Esophagus muscularis mucosa (tissue), 4 donors: ENCODE data around the gene PRMT3. TPM values are rescaled to one million over a fixed set of nuclear protein-coding genes. Genes with fewer than 3 reads are reported as not detected.
A peak's percentile ranks its signal among the peaks of the same experiment; 100 is the strongest.

Experiments
- DNase-seq: peaks from one replicate; pipeline ENCODE4 v3.0.0-alpha.2; 2017; ENCODE audit errors: extremely low spot score
- H3K27ac ChIP-seq, 4 donors: fragments of 200-600 bp; sonication (generic); replicated peaks in 1 of 4; 1 replicate in 3 of 4; 2 replicates in 1 of 4; pipeline ENCODE4 v1.5.1; 2016 to 2019; ENCODE audit warnings: mild to moderate bottlenecking in 1 of 4
- H3K27me3 ChIP-seq, 4 donors: fragments of 200-600 bp; sonication (generic); one replicate each; pipeline versions ENCODE4 v1.5.1 to v1.6.0; 2016 to 2019
- H3K36me3 ChIP-seq, 4 donors: fragments of 200-600 bp; sonication (generic); one replicate each; pipeline ENCODE4 v1.5.1; 2016 to 2019
- H3K4me1 ChIP-seq, 4 donors: fragments of 200-600 bp; sonication (generic); one replicate each; pipeline ENCODE4 v1.5.1; 2016 to 2019
- H3K4me3 ChIP-seq, 4 donors: fragments of 200-600 bp; sonication (generic); 1 replicate in 2 of 4; 2 replicates in 2 of 4; pipeline ENCODE4 v1.5.1; 2016 to 2019; ENCODE audit warnings: mild to moderate bottlenecking in 4 of 4, moderate library complexity in 1 of 4
- H3K9me3 ChIP-seq, 4 donors: fragments of 200-600 bp; sonication (generic); 1 replicate in 3 of 4; 2 replicates in 1 of 4; pipeline ENCODE4 v1.5.1; 2016 to 2019
- CTCF ChIP-seq, 3 experiments: fragments of 200-600 bp in 2 of 3; fragments of 450-650 bp in 1 of 3; sonication (generic) in 2 of 3; IDR thresholded peaks; one replicate each; pipeline ENCODE4 v1.5.1; 2017 to 2019; ENCODE audit warnings: antibody characterized with exemption in 3 of 3, mild to moderate bottlenecking in 2 of 3, moderate library complexity in 1 of 3
- EP300 ChIP-seq: sonication (generic); formaldehyde crosslinking; IDR thresholded peaks from one replicate; pipeline ENCODE4 v1.6.1; 2017; ENCODE audit warnings: antibody characterized with exemption
- POLR2A ChIP-seq: fragments of 450-650 bp; IDR thresholded peaks from one replicate; pipeline ENCODE4 v1.6.1; 2017; ENCODE audit warnings: antibody characterized with exemption, moderate library complexity, mild to moderate bottlenecking, low read depth
- POLR2AphosphoS5 ChIP-seq, 2 donors: sonication (generic); formaldehyde crosslinking; IDR thresholded peaks; one replicate each; pipeline ENCODE4 v1.6.1; 2017; ENCODE audit warnings: antibody characterized with exemption in 2 of 2
- WGBS: methylation state at CpG from one replicate; pipeline ENCODE4 v1.1.5; 2018; 5-methylcytosine and 5-hydroxymethylcytosine counted together
- intact Hi-C: fragments of 100-400 bp; cut with DNase I; formaldehyde crosslinking; loops from one replicate; pipeline ENCODE4 v1.15.1; 2023
- total RNA-seq, 4 donors: library from RNA; depleted of rRNA; stranded (reverse); fragments of >200 nt; gene quantifications; one replicate each; pipeline versions ENCODE4 v1.1.0 to v1.2.1, GENCODE V29; 2016

Gene PRMT3
- total RNA-seq, 4 donors from 2014 or later, result 11.3 to 19.9 (median 16.1) TPM

GRCh38 chr11:20429216-20429615 is 41.7 kb downstream of the PRMT3 start:
- Histone ChIP-seq H3K27ac (no peak overlapping the region), H3K4me3 (no peak overlapping the region), H3K4me1 (no peaks in the 10 kb centered on the region), H3K36me3 (peaks cover 0 to 32% (median 14%) of the 10 kb centered on the region in 4 donors), H3K27me3 (no peaks in the 10 kb centered on the region), H3K9me3 (no peaks in the 10 kb centered on the region)
- 89% methylated on average over 5 of the region's 5 CpGs for WGBS
- DNase-seq, result no peak
- TF ChIP-seq EP300 (no peak), POLR2AphosphoS5 (IDR thresholded peaks at IDR 0.05) (no peak)
- intact Hi-C loops, result no loop called here

GRCh38 chr11:20438637-20439036 is 51.1 kb downstream of the PRMT3 start:
- H3K36me3 ChIP-seq, result peaks cover 0 to 21% (median 8%) of the 10 kb centered on the region in 4 donors
- H3K4me1 ChIP-seq, result no peaks in the 10 kb centered on the region
- intact Hi-C loops, result no loop called here
- WGBS, result 94% methylated on average over 2 of the region's 2 CpGs
- no peak for TF ChIP-seq POLR2AphosphoS5 (IDR thresholded peaks at IDR 0.05)
- TF ChIP-seq CTCF (IDR thresholded peaks at IDR 0.05), result no peak
- TF ChIP-seq POLR2A, result no peak
- TF ChIP-seq EP300, result no peak
- H3K27ac ChIP-seq, result no peak overlapping the region
- H3K4me3 ChIP-seq, result no peak overlapping the region
- no peak for DNase-seq
- H3K27me3 ChIP-seq, result no peaks in the 10 kb centered on the region
- H3K9me3 ChIP-seq, result no peaks in the 10 kb centered on the region

- no peak for TF ChIP-seq POLR2AphosphoS5 (IDR thresholded peaks at IDR 0.05)
- TF ChIP-seq CTCF (IDR thresholded peaks at IDR 0.05), result peak in 2 of 3 experiments; percentile 8 to 19
- 80% methylated on average over 3 of the region's 3 CpGs for WGBS
- Histone ChIP-seq H3K4me3 (no peak overlapping the region), H3K9me3 (no peaks in the 10 kb centered on the region), H3K4me1 (no peaks in the 10 kb centered on the region), H3K27me3 (no peaks in the 10 kb centered on the region), H3K36me3 (peaks cover 0 to 6% (median under 1%) of the 10 kb centered on the region in 4 donors), H3K27ac (no peak overlapping the region)
- DNase-seq, result no peak
- intact Hi-C loops, result no loop called here
Measured at GRCh38 chr11:20443596-20443995, 56.1 kb downstream of the PRMT3 start.

GRCh38 chr11:20444535-20444934 is 57.0 kb downstream of the PRMT3 start:
- Histone ChIP-seq H3K36me3 (no peaks in the 10 kb centered on the region), H3K27ac (no peak overlapping the region), H3K27me3 (no peaks in the 10 kb centered on the region), H3K4me1 (no peaks in the 10 kb centered on the region), H3K9me3 (no peaks in the 10 kb centered on the region), H3K4me3 (no peak overlapping the region)
- no peak for TF ChIP-seq POLR2AphosphoS5 (IDR thresholded peaks at IDR 0.05)
- TF ChIP-seq POLR2A, result no peak
- no peak for TF ChIP-seq CTCF (IDR thresholded peaks at IDR 0.05)
- TF ChIP-seq EP300, result no peak
- 100% methylated on average over 1 of the region's 1 CpG for WGBS
- intact Hi-C loops, result no loop called here
- DNase-seq, result no peak

- intact Hi-C loops, result no loop called here
- no peaks in the 10 kb centered on the region for H3K9me3 ChIP-seq
- DNase-seq, result no peak
- H3K27me3 ChIP-seq, result no peaks in the 10 kb centered on the region
- no peaks in the 10 kb centered on the region for H3K4me1 ChIP-seq
- no peak for TF ChIP-seq CTCF (IDR thresholded peaks at IDR 0.05)
- TF ChIP-seq EP300, result no peak
- TF ChIP-seq POLR2A, result no peak
- TF ChIP-seq POLR2AphosphoS5 (IDR thresholded peaks at IDR 0.05), result no peak
- WGBS, result 96% methylated on average over 4 of the region's 4 CpGs
- H3K4me3 ChIP-seq, result no peak overlapping the region
- peaks cover 0 to 8% (median 0%) of the 10 kb centered on the region in 4 donors for H3K36me3 ChIP-seq
- no peak overlapping the region for H3K27ac ChIP-seq
Measured at GRCh38 chr11:20448834-20449233, 61.3 kb downstream of the PRMT3 start.
